Neuronal stem cell (in vitro differentiated cells): ENCODE data around the gene THOP1.

ENCODE experiments used
- DNase-seq: peaks from one replicate; pipeline ENCODE4 v3.0.0-alpha.2; 2013; ENCODE audit warnings: low spot score
- H2AFZ ChIP-seq: one replicate; pipeline ENCODE4 v1.6.1; 2013; ENCODE audit warnings: mild to moderate bottlenecking, low read length, inconsistent platforms
- H2AK5ac ChIP-seq: 2 replicates; pipeline ENCODE4 v1.6.1; 2013; ENCODE audit warnings: low read depth, mild to moderate bottlenecking, inconsistent platforms, low read length, moderate library complexity, mixed read lengths
- H2BK120ac ChIP-seq: 2 replicates; pipeline ENCODE4 v1.6.1; 2013; ENCODE audit warnings: low read depth, mild to moderate bottlenecking, inconsistent platforms, low read length, moderate library complexity, mixed read lengths
- H2BK12ac ChIP-seq: one replicate; pipeline ENCODE4 v1.6.1; 2013; ENCODE audit warnings: low read length, inconsistent platforms
- H2BK15ac ChIP-seq: 2 replicates; pipeline ENCODE4 v1.6.1; 2013; ENCODE audit warnings: mild to moderate bottlenecking, low read length, inconsistent platforms, mixed read lengths
- H2BK5ac ChIP-seq: one replicate; pipeline ENCODE4 v1.6.1; 2013; ENCODE audit warnings: inconsistent platforms, mild to moderate bottlenecking, low read length, moderate library complexity
- H3K14ac ChIP-seq: one replicate; pipeline ENCODE4 v1.6.1; 2013; ENCODE audit warnings: low read length, inconsistent platforms
- H3K18ac ChIP-seq: 2 replicates; pipeline ENCODE4 v1.6.1; 2013; ENCODE audit warnings: low read length, inconsistent platforms
- H3K23ac ChIP-seq: 2 replicates; pipeline ENCODE4 v1.6.1; 2013; ENCODE audit warnings: low read depth, mild to moderate bottlenecking, mixed read lengths, low read length, inconsistent platforms; ENCODE audit not compliant: poor library complexity
- H3K27ac ChIP-seq: replicated peaks from 3 replicates; pipeline ENCODE4 v1.5.1; 2013; ENCODE audit warnings: low read length, inconsistent platforms
- H3K27me3 ChIP-seq, 3 experiments: 2 replicates each; pipeline ENCODE4 v1.6.1; 2013; ENCODE audit warnings: low read length in 3 of 3, mild to moderate bottlenecking in 2 of 3, inconsistent platforms in 1 of 3, low read depth in 1 of 3, mixed read lengths in 1 of 3, moderate library complexity in 1 of 3; ENCODE audit not compliant: control insufficient read depth in 3 of 3, insufficient read depth in 3 of 3
- H3K36me3 ChIP-seq, 2 donors: replicated peaks in 1 of 2; 2 replicates each; pipeline ENCODE4 v1.6.1; 2013; ENCODE audit warnings: low read length in 2 of 2; ENCODE audit not compliant: control insufficient read depth in 2 of 2, insufficient read depth in 2 of 2
- H3K4ac ChIP-seq: 2 replicates; pipeline ENCODE4 v1.6.1; 2013; ENCODE audit warnings: inconsistent platforms, mild to moderate bottlenecking, low read length, moderate library complexity
- H3K4me1 ChIP-seq, 2 donors: 1 replicate in 1 of 2; 2 replicates in 1 of 2; pipeline ENCODE4 v1.6.1; 2013; ENCODE audit warnings: low read length in 2 of 2, low read depth in 1 of 2; ENCODE audit not compliant: control insufficient read depth in 2 of 2, insufficient read depth in 1 of 2
- H3K4me2 ChIP-seq: one replicate; pipeline ENCODE4 v1.6.1; 2013; ENCODE audit warnings: mild to moderate bottlenecking, low read length, inconsistent platforms; ENCODE audit not compliant: insufficient read depth, poor library complexity, severe bottlenecking
- H3K4me3 ChIP-seq, 2 donors: 2 replicates each; pipeline ENCODE4 v1.5.1; 2013; ENCODE audit warnings: low read length in 2 of 2, mild to moderate bottlenecking in 2 of 2, inconsistent platforms in 1 of 2, moderate library complexity in 1 of 2
- H3K79me1 ChIP-seq: one replicate; pipeline ENCODE4 v1.6.1; 2013; ENCODE audit warnings: low read depth, mild to moderate bottlenecking, inconsistent platforms, low read length, moderate library complexity
- H3K9ac ChIP-seq: one replicate; pipeline ENCODE4 v1.6.1; 2013; ENCODE audit warnings: mild to moderate bottlenecking, low read depth, low read length, inconsistent platforms; ENCODE audit not compliant: poor library complexity
- H3K9me3 ChIP-seq, 2 donors: replicated peaks in 1 of 2; 2 replicates each; pipeline versions ENCODE3 to v1.6.1; 2013; ENCODE audit warnings: low read length in 2 of 2, mild to moderate bottlenecking in 2 of 2, inconsistent platforms in 1 of 2, low read depth in 1 of 2, mixed read lengths in 1 of 2, moderate library complexity in 1 of 2; ENCODE audit not compliant: control insufficient read depth in 2 of 2, insufficient read depth in 1 of 2
- H4K8ac ChIP-seq: one replicate; pipeline ENCODE4 v1.6.1; 2013; ENCODE audit warnings: low read depth, mild to moderate bottlenecking, inconsistent platforms, low read length, moderate library complexity
- H4K91ac ChIP-seq: one replicate; pipeline ENCODE4 v1.6.1; 2013; ENCODE audit warnings: low read length, low read depth, mild to moderate bottlenecking, inconsistent platforms; ENCODE audit not compliant: poor library complexity
- WGBS, 2 donors: extraction: QIAGEN DNeasy Blood & Tissue Kit; methylation state at CpG; one replicate each; pipeline ENCODE4 v1.1.7; 2013; ENCODE audit warnings: missing lambda C conversion rate in 2 of 2, mixed read lengths in 1 of 2; ENCODE audit not compliant: insufficient read length in 2 of 2, insufficient replicate concordance in 1 of 2; ENCODE audit errors: extremely low coverage in 2 of 2; 5-methylcytosine and 5-hydroxymethylcytosine counted together

The THOP1 gene

GRCh38 chr19:2812414-2813234 lies 27.3 kb downstream of the THOP1 start:
- no peak overlapping the region for H3K14ac ChIP-seq
- no peak overlapping the region for H2BK15ac ChIP-seq
- no peaks in the 10 kb centered on the region for H3K79me1 ChIP-seq
- H4K91ac ChIP-seq, result no peak overlapping the region
- no peak overlapping the region for H3K18ac ChIP-seq
- H2AK5ac ChIP-seq, result no peak overlapping the region
- H2BK5ac ChIP-seq, result no peak overlapping the region
- H2BK12ac ChIP-seq, result no peak overlapping the region
- H3K27ac ChIP-seq, result no peak overlapping the region
- H3K9me3 ChIP-seq, result no peaks in the 10 kb centered on the region
- no peak for DNase-seq
- no peak overlapping the region for H3K4ac ChIP-seq
- no peak overlapping the region for H2BK120ac ChIP-seq
- no peak overlapping the region for H2AFZ ChIP-seq
- H3K36me3 ChIP-seq, result peaks cover 46 to 72% of the 10 kb centered on the region in 2 donors
- WGBS, 2 donors, result no CpG with 5 or more reads among the region's 37 CpGs
- H3K23ac ChIP-seq, result no peak overlapping the region
- H4K8ac ChIP-seq, result no peak overlapping the region
- H3K4me3 ChIP-seq, result no peak overlapping the region
- no peak overlapping the region for H3K4me2 ChIP-seq
- H3K9ac ChIP-seq, result no peak overlapping the region
- H3K4me1 ChIP-seq, result no peaks in the 10 kb centered on the region
- no peaks in the 10 kb centered on the region for H3K27me3 ChIP-seq

- peaks cover 39 to 64% of the 10 kb centered on the region in 2 donors for H3K36me3 ChIP-seq
- no peak overlapping the region for H4K8ac ChIP-seq
- no peak overlapping the region for H3K4me3 ChIP-seq
- no peak overlapping the region for H3K27ac ChIP-seq
- no peak overlapping the region for H3K18ac ChIP-seq
- no peak overlapping the region for H3K4ac ChIP-seq
- H2BK12ac ChIP-seq, result no peak overlapping the region
- no peak overlapping the region for H4K91ac ChIP-seq
- no peak overlapping the region for H3K4me2 ChIP-seq
- no peak for DNase-seq
- H3K4me1 ChIP-seq, result no peaks in the 10 kb centered on the region
- no peaks in the 10 kb centered on the region for H3K27me3 ChIP-seq
- no peak overlapping the region for H2BK15ac ChIP-seq
- H3K9me3 ChIP-seq, result no peaks in the 10 kb centered on the region
- peak overlapping the region; percentile 55 for H3K23ac ChIP-seq
- no peak overlapping the region for H3K9ac ChIP-seq
- no peak overlapping the region for H2AK5ac ChIP-seq
- no peak overlapping the region for H2BK120ac ChIP-seq
- H3K14ac ChIP-seq, result no peak overlapping the region
- no peaks in the 10 kb centered on the region for H3K79me1 ChIP-seq
- H2AFZ ChIP-seq, result no peak overlapping the region
- H2BK5ac ChIP-seq, result peak overlapping the region; percentile 53
- WGBS, 2 donors, result no CpG with 5 or more reads among the region's 35 CpGs
These were observed 28.2 kb downstream of the THOP1 start for GRCh38 chr19:2813235-2814160.

GRCh38 chr19:2814426-2814825 lies 29.1 kb downstream of the THOP1 start:
- no peak overlapping the region for H3K4me3 ChIP-seq
- H3K9me3 ChIP-seq, result no peaks in the 10 kb centered on the region
- no peak overlapping the region for H3K4me2 ChIP-seq
- no peak overlapping the region for H2AK5ac ChIP-seq
- no peak overlapping the region for H2BK12ac ChIP-seq
- H4K91ac ChIP-seq, result no peak overlapping the region
- no peak overlapping the region for H4K8ac ChIP-seq
- no peak overlapping the region for H2AFZ ChIP-seq
- H3K18ac ChIP-seq, result no peak overlapping the region
- no peaks in the 10 kb centered on the region for H3K79me1 ChIP-seq
- no peak for DNase-seq
- no peak overlapping the region for H2BK120ac ChIP-seq
- no peaks in the 10 kb centered on the region for H3K4me1 ChIP-seq
- H3K27me3 ChIP-seq, result no peaks in the 10 kb centered on the region
- H2BK15ac ChIP-seq, result no peak overlapping the region
- no peak overlapping the region for H3K27ac ChIP-seq
- H3K4ac ChIP-seq, result no peak overlapping the region
- H3K36me3 ChIP-seq, result peaks cover 32 to 55% of the 10 kb centered on the region in 2 donors
- no CpG with 5 or more reads among the region's 11 CpGs for WGBS, 2 donors
- peak overlapping the region; percentile 53 for H2BK5ac ChIP-seq
- H3K14ac ChIP-seq, result no peak overlapping the region
- H3K9ac ChIP-seq, result no peak overlapping the region
- H3K23ac ChIP-seq, result no peak overlapping the region

- H2AFZ ChIP-seq, result no peak overlapping the region
- peak overlapping the region in 1 of 2 donors; percentile 61 for H3K4me3 ChIP-seq
- H3K27ac ChIP-seq, result no peak overlapping the region
- H3K4me1 ChIP-seq, result no peaks in the 10 kb centered on the region
- H3K4ac ChIP-seq, result no peak overlapping the region
- no peak overlapping the region for H3K4me2 ChIP-seq
- H2BK12ac ChIP-seq, result no peak overlapping the region
- peaks cover 1% of the 10 kb centered on the region for H3K79me1 ChIP-seq
- H3K36me3 ChIP-seq, result peaks cover 27 to 47% of the 10 kb centered on the region in 2 donors
- H3K23ac ChIP-seq, result no peak overlapping the region
- H3K27me3 ChIP-seq, result no peaks in the 10 kb centered on the region
- H3K18ac ChIP-seq, result no peak overlapping the region
- H3K9me3 ChIP-seq, result no peaks in the 10 kb centered on the region
- no peak overlapping the region for H2BK5ac ChIP-seq
- DNase-seq, result no peak
- no peak overlapping the region for H4K8ac ChIP-seq
- peak overlapping the region; percentile 12 for H3K9ac ChIP-seq
- H4K91ac ChIP-seq, result no peak overlapping the region
- WGBS, 2 donors, result no CpG with 5 or more reads among the region's 13 CpGs
- no peak overlapping the region for H2BK120ac ChIP-seq
- H3K14ac ChIP-seq, result no peak overlapping the region
- no peak overlapping the region for H2AK5ac ChIP-seq
- H2BK15ac ChIP-seq, result no peak overlapping the region
These were observed 29.9 kb downstream of the THOP1 start for GRCh38 chr19:2815191-2815614.
